Panc1 (cell line): Measurements from ENCODE around the gene APOB. TPM values are rescaled to one million over a fixed set of nuclear protein-coding genes. Genes with fewer than 3 reads are reported as not detected.

Experiments used
- ATAC-seq: fragments of 200-7000 bp; cut with Tn5 transposase; 2 replicates; pipeline ENCODE4 v1.9.1; 2020; ENCODE audit warnings: mild to moderate bottlenecking, moderate library complexity
- BruUV-seq: library from RNA; stranded (reverse); fragments of 400-500 nt; replicated peaks from 2 replicates; lab custom pipeline; 2021; lab: Mats Ljungman, UMichigan
- CTCF ChIA-PET: fragments of 300-600 bp; sonication (Branson Sonifier 250); formaldehyde crosslinking; loops from one replicate; lab custom pipeline; 2022; ENCODE audit warnings: antibody characterized with exemption; lab: Charles Lee
- POLR2A ChIA-PET: fragments of 300-600 bp; sonication (Branson Sonifier 250); formaldehyde crosslinking; loops from one replicate; lab custom pipeline; 2022; ENCODE audit warnings: antibody characterized with exemption; lab: Charles Lee
- DNase-seq: peaks from one replicate; pipeline ENCODE4 v3.0.0-alpha.2; 2010; ENCODE audit warnings: low read depth, low spot score
- H3K27ac ChIP-seq: 2 replicates; pipeline ENCODE4 v1.5.1; 2011; ENCODE audit warnings: mild to moderate bottlenecking, low read length, inconsistent platforms
- H3K27me3 ChIP-seq: fragments of 200-500 bp; sonication (Bioruptor generic); 2 replicates; pipeline ENCODE4 v1.6.0; 2014; ENCODE audit warnings: low read length, inconsistent platforms; ENCODE audit not compliant: control insufficient read depth, insufficient read depth
- H3K36me3 ChIP-seq: fragments of 200-500 bp; sonication (Bioruptor generic); 2 replicates; pipeline ENCODE4 v1.5.1; 2014; ENCODE audit warnings: inconsistent platforms, mild to moderate bottlenecking, low read length, moderate library complexity; ENCODE audit not compliant: control insufficient read depth, insufficient read depth
- H3K4me1 ChIP-seq: 2 replicates; pipeline ENCODE4 v1.5.1; 2011; ENCODE audit warnings: inconsistent platforms, mild to moderate bottlenecking, low read length, moderate library complexity; ENCODE audit not compliant: control insufficient read depth, insufficient read depth
- H3K4me3 ChIP-seq, 2 experiments: 2 replicates each; pipeline ENCODE4 v1.5.1; 2011 to 2012; ENCODE audit warnings: low read depth in 2 of 2, low read length in 2 of 2, mild to moderate bottlenecking in 2 of 2, inconsistent platforms in 1 of 2, moderate library complexity in 1 of 2
- H3K9me3 ChIP-seq: fragments of 200-500 bp; sonication (Bioruptor generic); 2 replicates; pipeline ENCODE4 v1.5.1; 2014; ENCODE audit warnings: low read depth, mild to moderate bottlenecking, inconsistent platforms, low read length, moderate library complexity; ENCODE audit not compliant: control insufficient read depth, insufficient read depth
- CTCF ChIP-seq: fragments of 450-650 bp; IDR thresholded peaks from 2 replicates; pipeline ENCODE4 v1.5.1; 2017; ENCODE audit warnings: mild to moderate bottlenecking
- POLR2AphosphoS5 ChIP-seq: IDR thresholded peaks from 2 replicates; pipeline ENCODE4 v1.6.1; 2012; ENCODE audit warnings: mild to moderate bottlenecking, low read depth, low read length, moderate library complexity
- REST ChIP-seq, 2 experiments: IDR thresholded peaks; 2 replicates each; pipeline ENCODE4 v1.6.1; 2011 to 2012; ENCODE audit warnings: low read depth in 2 of 2, control low read depth in 1 of 2, low read length in 1 of 2, mild to moderate bottlenecking in 1 of 2, moderate library complexity in 1 of 2; ENCODE audit not compliant: insufficient read depth in 1 of 2
- SIN3A ChIP-seq: IDR thresholded peaks from 2 replicates; pipeline ENCODE4 v1.6.1; 2012; ENCODE audit warnings: low read depth, mild to moderate bottlenecking, low read length, moderate library complexity, borderline replicate concordance; ENCODE audit not compliant: insufficient read depth
- TCF7L2 ChIP-seq: IDR thresholded peaks from 2 replicates; pipeline ENCODE4 v1.6.1; 2011; ENCODE audit warnings: mild to moderate bottlenecking, low read depth, low read length, inconsistent platforms
- in situ Hi-C: cut with HindIII; loops from 2 replicates; pipeline ENCODE4 v1.10.0; 2016; ENCODE audit warnings: low sequenced_read_pairs, low pct_unique_long_range_greater_than_20kb
- intact Hi-C: fragments of 100-400 bp; cut with micrococcal nuclease; formaldehyde crosslinking; loops from one replicate; pipeline ENCODE4 v1.10.0; 2022; ENCODE audit not compliant: unreplicated experiment
- total RNA-seq: library from RNA; stranded (reverse); gene quantifications from one replicate; pipeline ENCODE4 v1.2.1, GENCODE V29; 2021; ENCODE audit not compliant: unreplicated experiment

The APOB gene
- total RNA-seq, 1 experiment from 2014 or later = 1.2 TPM

GRCh38 chr2:21011876-21012556 lies 31.9 kb downstream of the APOB start:
- ChIA-PET POLR2A (no interaction called here), CTCF (interaction anchor here (0.8 kb wide), 1 partner anchor 921 kb away, joined by 3 read pairs; no protein-coding TSS in a partner anchor)
- in situ Hi-C loops (no loop called here), intact Hi-C loops (no loop called here)
- H3K36me3 ChIP-seq = no peaks in the 10 kb centered on the region
- BruUV-seq = no TSS peak
- no peak for TF ChIP-seq SIN3A
- TF ChIP-seq POLR2AphosphoS5 = no peak
- no peak for TF ChIP-seq REST (IDR thresholded peaks at IDR 0.05; ENCODE audit: insufficient read depth in 1 of 2, low read depth in 2 of 2, low read length in 1 of 2)
- TF ChIP-seq CTCF = no peak
- TF ChIP-seq TCF7L2 = no peak
- H3K27me3 ChIP-seq = peaks cover 2% of the 10 kb centered on the region; the same call in 1 of the 2 replicates
- no peaks in the 10 kb centered on the region for H3K9me3 ChIP-seq
- H3K4me1 ChIP-seq = peaks cover 2% of the 10 kb centered on the region; the same call in 1 of the 2 replicates
- no peak for DNase-seq
- ATAC-seq = no peak
- H3K4me3 ChIP-seq = no peak overlapping the region
- H3K27ac ChIP-seq = no peak overlapping the region

DNA sequence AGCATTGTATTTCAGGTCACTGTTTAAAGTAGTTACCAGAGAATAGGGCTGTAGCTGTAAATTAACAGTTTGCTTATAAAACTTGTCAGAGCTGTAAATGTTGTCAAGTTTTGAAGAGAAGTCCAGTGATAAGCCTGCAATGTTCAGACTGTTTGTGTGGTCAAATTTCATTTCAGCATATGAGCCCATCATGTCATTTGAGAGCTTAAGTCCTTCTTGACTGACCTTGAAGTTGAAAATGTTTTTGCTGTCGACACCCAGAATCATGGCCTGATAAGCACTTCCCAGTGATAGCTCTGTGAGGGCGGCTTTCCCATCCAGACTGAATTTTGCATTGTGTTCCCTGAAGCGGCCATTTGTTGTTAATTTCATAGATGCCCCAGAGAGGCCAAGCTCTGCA lies 32.4 kb downstream of the APOB start:
- TF ChIP-seq POLR2AphosphoS5 (no peak), REST (IDR thresholded peaks at IDR 0.05; ENCODE audit: insufficient read depth in 1 of 2, low read depth in 2 of 2, low read length in 1 of 2) (no peak), SIN3A (no peak), TCF7L2 (no peak), CTCF (no peak)

More for the DNA sequence above, 32.4 kb downstream of the APOB start:
- Histone ChIP-seq H3K4me1 (peaks cover 2% of the 10 kb centered on the region; the same call in 1 of the 2 replicates), H3K9me3 (no peaks in the 10 kb centered on the region), H3K36me3 (no peaks in the 10 kb centered on the region), H3K4me3 (no peak overlapping the region), H3K27ac (no peak overlapping the region), H3K27me3 (peaks cover 2% of the 10 kb centered on the region; the same call in 1 of the 2 replicates)
- in situ Hi-C loops = no loop called here
- intact Hi-C loops = no loop called here
- BruUV-seq = no TSS peak
- CTCF ChIA-PET = no interaction called here
- POLR2A ChIA-PET = no interaction called here
- ATAC-seq (no peak), DNase-seq (no peak)
